Measurements from ENCODE around the gene HOXC5. TPM values are rescaled to one million over a fixed set of nuclear protein-coding genes. Genes with fewer than 3 reads are reported as not detected.
A peak's percentile ranks its signal among the peaks of the same experiment; 100 is the strongest.

The HOXC5 gene
- polyA plus RNA-seq, 2 donors, result 0.41 to 0.96 TPM

DNA sequence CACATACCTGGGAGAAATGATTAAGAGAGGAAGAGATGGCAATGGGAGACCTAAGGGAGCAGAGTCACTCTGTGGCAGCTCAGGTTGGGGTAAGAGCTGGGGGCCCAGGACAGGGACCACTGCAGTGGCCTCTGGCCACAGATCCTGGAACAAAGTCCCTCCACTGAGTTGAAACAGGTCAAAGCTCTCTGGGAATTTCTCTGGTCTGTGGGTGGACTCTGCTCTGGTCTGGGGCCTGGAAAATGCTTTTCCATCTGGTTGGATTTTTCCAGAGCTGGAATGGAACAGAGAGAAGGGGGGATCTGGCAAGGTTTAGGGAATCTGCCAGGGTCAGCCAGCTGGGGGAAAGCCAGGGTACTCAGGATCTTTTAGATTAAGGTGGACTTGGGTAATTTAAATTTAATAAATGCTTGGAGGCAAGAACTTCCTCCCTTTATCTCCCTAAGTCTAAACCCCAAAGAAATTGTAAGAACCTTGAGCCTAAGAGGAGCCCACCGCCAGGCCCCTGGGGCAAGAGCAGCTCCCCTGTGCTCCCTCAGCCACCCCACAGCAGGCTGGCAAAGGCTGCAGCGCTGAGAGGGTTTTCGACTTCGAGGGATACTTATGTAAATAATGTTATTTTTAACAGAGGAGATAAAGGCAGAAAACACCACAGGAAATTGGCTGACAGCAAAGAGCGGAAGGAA, 44.2 kb upstream of the HOXC5 start:
- Histone ChIP-seq H3K4me3 (ENCODE audit: low read depth in 1 of 2, low read length in 2 of 2) (no peak overlapping the region), H3K36me3 (ENCODE audit: control insufficient read depth in 2 of 2, insufficient read depth in 2 of 2, low read length in 1 of 2) (no peaks in the 10 kb centered on the region), H3K27ac (ENCODE audit: low read depth in 2 of 2, low read length in 1 of 2) (no peak overlapping the region), H3K4me1 (ENCODE audit: control insufficient read depth in 2 of 2, insufficient read depth in 2 of 2, low read length in 1 of 2) (peaks cover 0 to 15% of the 10 kb centered on the region in 2 donors), H3K9me3 (ENCODE audit: control insufficient read depth in 2 of 2, insufficient read depth in 1 of 2, low read depth in 1 of 2, low read length in 1 of 2) (peaks cover 0 to 3% of the 10 kb centered on the region in 2 donors), H3K27me3 (ENCODE audit: control insufficient read depth in 1 of 2, insufficient read depth in 2 of 2, low read length in 2 of 2) (peaks cover 5 to 77% of the 10 kb centered on the region in 2 donors)
- 7 to 14% methylated on average over 5 of the region's 5 CpGs for WGBS, 2 donors

DNA sequence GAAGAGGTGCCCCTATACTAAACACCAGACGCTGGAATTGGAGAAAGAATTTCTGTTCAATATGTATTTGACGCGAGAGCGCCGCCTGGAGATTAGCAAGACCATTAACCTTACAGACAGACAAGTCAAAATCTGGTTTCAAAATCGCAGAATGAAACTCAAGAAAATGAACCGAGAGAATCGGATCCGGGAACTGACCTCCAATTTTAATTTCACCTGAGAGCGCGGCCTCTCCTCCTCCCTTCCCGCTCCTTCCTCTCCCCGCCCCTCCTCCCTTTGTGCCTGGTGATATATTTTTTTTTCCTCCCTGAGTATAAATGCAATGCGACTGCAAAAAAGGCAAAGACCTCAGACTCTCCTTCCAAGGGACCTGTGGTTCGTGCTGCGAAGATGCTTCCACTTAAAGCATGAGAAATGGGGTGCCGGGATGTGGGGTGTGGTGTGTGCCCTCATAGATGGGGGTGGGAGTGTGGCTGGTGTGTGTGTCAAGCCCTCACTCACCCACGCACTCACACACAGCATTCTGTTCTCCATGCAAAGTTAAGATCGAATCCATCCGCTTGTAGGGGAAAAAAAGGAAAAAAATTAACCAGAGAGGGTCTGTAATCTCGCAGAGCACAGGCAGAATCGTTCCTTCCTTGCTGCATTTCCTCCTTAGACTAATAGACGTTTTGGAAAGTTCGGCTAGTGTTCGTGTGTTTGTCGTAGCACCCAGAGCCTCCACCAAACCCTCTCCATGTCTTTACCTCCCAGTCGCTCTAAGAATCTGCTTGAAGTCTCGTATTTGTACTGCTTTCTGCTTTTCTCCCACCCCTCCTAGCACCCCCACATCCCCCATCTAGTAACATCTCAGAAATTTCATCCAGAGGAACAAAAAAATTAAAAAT, 43.4 kb upstream of the HOXC5 start:
- WGBS, 2 donors, result 5 to 8% methylated on average over 28 of the region's 28 CpGs
- H3K4me1 ChIP-seq (ENCODE audit: control insufficient read depth in 2 of 2, insufficient read depth in 2 of 2, low read length in 1 of 2), result peaks cover 0 to 20% of the 10 kb centered on the region in 2 donors
- H3K4me3 ChIP-seq (ENCODE audit: low read depth in 1 of 2, low read length in 2 of 2), result no peak overlapping the region
- H3K36me3 ChIP-seq (ENCODE audit: control insufficient read depth in 2 of 2, insufficient read depth in 2 of 2, low read length in 1 of 2), result no peaks in the 10 kb centered on the region
- no peak overlapping the region for H3K27ac ChIP-seq (ENCODE audit: low read depth in 2 of 2, low read length in 1 of 2)
- peaks cover 0 to 3% of the 10 kb centered on the region in 2 donors for H3K9me3 ChIP-seq (ENCODE audit: control insufficient read depth in 2 of 2, insufficient read depth in 1 of 2, low read depth in 1 of 2, low read length in 1 of 2)
- peaks cover 5 to 76% of the 10 kb centered on the region in 2 donors for H3K27me3 ChIP-seq (ENCODE audit: control insufficient read depth in 1 of 2, insufficient read depth in 2 of 2, low read length in 2 of 2)

DNA sequence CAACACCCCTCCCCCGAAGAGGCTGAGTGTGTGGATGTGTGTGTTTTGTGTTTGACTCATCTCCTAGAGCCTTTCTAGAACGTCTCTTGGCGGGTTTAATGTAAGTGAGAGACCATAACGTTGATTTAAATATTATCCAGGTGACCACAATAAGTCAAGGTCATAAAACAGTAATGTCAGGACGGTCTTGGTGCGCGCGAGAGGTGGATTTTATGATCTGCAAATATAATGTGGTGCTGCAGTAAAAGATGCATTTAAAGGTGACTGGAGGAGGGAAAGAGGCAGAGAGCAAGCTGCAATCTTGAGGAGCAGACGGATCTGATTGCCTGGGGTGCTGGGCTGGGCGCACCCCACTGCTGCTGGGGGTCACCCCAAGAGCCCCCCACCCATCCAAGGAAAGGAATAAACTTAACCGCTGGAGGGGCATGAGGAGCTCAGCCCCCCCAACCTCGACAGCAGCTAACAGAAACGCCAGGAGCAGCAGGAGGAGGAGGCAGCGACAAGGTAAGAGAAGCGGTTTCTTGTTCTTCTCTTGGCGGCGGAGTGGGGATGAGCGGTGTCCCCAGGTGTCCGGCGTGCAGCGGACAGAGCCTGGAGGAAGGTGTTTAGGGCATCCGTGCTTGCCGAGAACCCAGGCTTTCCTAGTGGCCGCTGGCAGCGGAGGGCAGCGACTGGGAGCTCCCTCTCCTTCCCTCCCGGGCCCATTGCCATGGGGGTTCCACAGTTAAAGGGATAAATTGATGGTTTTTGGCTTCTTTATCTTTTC, 42.4 kb upstream of the HOXC5 start:
- no peak overlapping the region for H3K4me3 ChIP-seq (ENCODE audit: low read depth in 1 of 2, low read length in 2 of 2)
- peaks cover 0 to 16% of the 10 kb centered on the region in 2 donors for H3K4me1 ChIP-seq (ENCODE audit: control insufficient read depth in 2 of 2, insufficient read depth in 2 of 2, low read length in 1 of 2)
- H3K36me3 ChIP-seq (ENCODE audit: control insufficient read depth in 2 of 2, insufficient read depth in 2 of 2, low read length in 1 of 2), result no peaks in the 10 kb centered on the region
- H3K27ac ChIP-seq (ENCODE audit: low read depth in 2 of 2, low read length in 1 of 2), result no peak overlapping the region
- WGBS, 2 donors, result 9 to 10% methylated on average over 27 of the region's 27 CpGs
- H3K9me3 ChIP-seq (ENCODE audit: control insufficient read depth in 2 of 2, insufficient read depth in 1 of 2, low read depth in 1 of 2, low read length in 1 of 2), result peaks cover 0 to 3% of the 10 kb centered on the region in 2 donors
- H3K27me3 ChIP-seq (ENCODE audit: control insufficient read depth in 1 of 2, insufficient read depth in 2 of 2, low read length in 2 of 2), result peaks cover 5 to 73% of the 10 kb centered on the region in 2 donors

DNA sequence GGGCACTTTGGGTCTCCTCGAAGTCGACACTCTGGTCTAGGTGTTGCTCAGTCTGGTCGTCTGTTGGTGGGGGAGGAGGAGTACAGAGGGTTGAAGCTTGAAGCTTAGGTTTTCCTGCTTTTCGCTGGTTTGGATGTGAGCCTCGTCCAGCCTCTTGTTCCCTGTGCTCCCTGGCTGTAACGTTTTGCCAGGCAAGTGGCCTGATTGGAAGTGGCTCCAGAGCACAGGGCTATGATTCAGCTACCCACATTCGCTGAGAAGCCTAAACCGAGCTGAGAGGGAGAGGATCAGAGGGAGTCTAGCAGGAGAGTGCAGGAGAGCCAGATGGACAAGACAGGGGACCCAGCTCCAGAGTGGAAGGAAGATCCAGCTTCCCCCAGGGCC, 41.8 kb upstream of the HOXC5 start:
- peaks cover 5 to 68% of the 10 kb centered on the region in 2 donors for H3K27me3 ChIP-seq (ENCODE audit: control insufficient read depth in 1 of 2, insufficient read depth in 2 of 2, low read length in 2 of 2)

DNA sequence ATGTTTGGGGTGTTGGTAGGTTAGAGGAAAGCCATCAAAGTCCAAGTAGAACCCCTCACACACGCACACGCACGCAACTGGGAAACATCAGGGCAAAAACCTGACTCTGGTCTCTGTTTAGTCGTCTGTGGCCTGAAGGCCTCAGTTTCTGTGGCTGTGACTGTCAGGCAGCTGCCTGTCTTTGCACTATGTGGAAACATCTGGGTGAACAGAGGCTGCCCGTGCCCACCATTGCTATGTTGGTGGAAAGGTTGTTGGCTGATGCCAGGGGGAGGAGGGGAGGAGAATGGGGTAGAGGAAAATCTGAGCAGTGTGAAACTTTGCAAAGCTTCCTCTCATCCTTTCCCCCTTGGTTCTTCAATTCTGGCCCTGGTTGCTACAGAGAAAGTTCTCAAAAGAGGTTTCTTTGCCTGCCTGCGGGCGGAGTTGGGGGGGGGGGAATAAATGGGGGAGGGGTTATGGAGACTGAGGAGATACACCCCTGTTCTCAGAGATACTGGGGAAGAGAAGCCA, 40.4 kb upstream of the HOXC5 start:
- Histone ChIP-seq H3K9me3 (ENCODE audit: control insufficient read depth in 2 of 2, insufficient read depth in 1 of 2, low read depth in 1 of 2, low read length in 1 of 2) (no peaks in the 10 kb centered on the region), H3K4me3 (ENCODE audit: low read depth in 1 of 2, low read length in 2 of 2) (no peak overlapping the region), H3K27ac (ENCODE audit: low read depth in 2 of 2, low read length in 1 of 2) (no peak overlapping the region), H3K36me3 (ENCODE audit: control insufficient read depth in 2 of 2, insufficient read depth in 2 of 2, low read length in 1 of 2) (no peaks in the 10 kb centered on the region), H3K4me1 (ENCODE audit: control insufficient read depth in 2 of 2, insufficient read depth in 2 of 2, low read length in 1 of 2) (peaks cover 0 to 9% of the 10 kb centered on the region in 2 donors), H3K27me3 (ENCODE audit: control insufficient read depth in 1 of 2, insufficient read depth in 2 of 2, low read length in 2 of 2) (peaks cover 5 to 66% of the 10 kb centered on the region in 2 donors)
- 30 to 52% methylated on average over 7 of the region's 7 CpGs for WGBS, 2 donors

More for the DNA sequence above, 41.8 kb upstream of the HOXC5 start:
- H3K9me3 ChIP-seq (ENCODE audit: control insufficient read depth in 2 of 2, insufficient read depth in 1 of 2, low read depth in 1 of 2, low read length in 1 of 2), result peaks cover 0 to 3% of the 10 kb centered on the region in 2 donors
- peaks cover 0 to 11% of the 10 kb centered on the region in 2 donors for H3K4me1 ChIP-seq (ENCODE audit: control insufficient read depth in 2 of 2, insufficient read depth in 2 of 2, low read length in 1 of 2)
- 3 to 9% methylated on average over 8 of the region's 8 CpGs for WGBS, 2 donors
- H3K4me3 ChIP-seq (ENCODE audit: low read depth in 1 of 2, low read length in 2 of 2), result no peak overlapping the region
- no peaks in the 10 kb centered on the region for H3K36me3 ChIP-seq (ENCODE audit: control insufficient read depth in 2 of 2, insufficient read depth in 2 of 2, low read length in 1 of 2)
- no peak overlapping the region for H3K27ac ChIP-seq (ENCODE audit: low read depth in 2 of 2, low read length in 1 of 2)

DNA sequence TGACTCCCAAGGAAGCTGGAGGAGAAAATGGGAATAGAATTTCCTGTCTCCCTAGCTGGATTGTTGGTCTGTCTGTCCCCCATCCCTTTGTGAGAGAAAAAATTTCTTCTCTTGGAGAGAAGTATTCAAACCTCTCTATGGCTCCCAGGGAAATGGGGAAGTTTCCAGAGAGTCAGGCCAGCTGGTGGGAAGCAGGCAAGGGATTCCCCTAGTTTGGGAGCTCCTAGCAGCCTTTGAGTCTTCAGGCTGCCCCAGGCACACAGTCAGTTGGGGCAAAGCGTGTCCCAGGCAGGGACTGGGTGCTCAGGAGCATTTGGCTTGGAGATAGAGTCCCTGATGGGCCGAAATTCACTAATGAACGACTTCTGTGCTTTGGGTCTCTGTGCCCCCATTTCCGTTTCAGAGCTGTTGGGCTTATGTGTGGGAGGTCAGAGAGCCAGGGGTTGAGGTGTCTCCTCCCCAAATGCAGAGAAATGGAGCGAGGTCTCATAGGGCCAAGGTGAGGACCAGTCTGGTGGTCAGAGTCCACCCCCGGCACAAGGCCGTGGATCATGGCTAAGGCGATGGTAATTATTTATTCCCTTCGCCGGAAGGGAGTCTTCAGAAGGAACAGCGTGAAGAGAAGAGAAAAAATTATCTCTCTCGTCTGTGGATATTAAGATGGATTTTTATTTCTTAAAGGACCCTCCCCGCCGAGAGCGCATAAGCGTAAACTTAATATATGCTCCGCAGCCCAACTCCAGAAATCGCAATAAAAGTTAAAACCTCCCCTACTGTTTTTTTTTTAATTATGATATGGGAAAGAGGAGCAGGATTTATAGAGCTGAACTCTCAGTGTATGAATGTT, 39.5 kb upstream of the HOXC5 start:
- no peaks in the 10 kb centered on the region for H3K9me3 ChIP-seq (ENCODE audit: control insufficient read depth in 2 of 2, insufficient read depth in 1 of 2, low read depth in 1 of 2, low read length in 1 of 2)
- H3K4me3 ChIP-seq (ENCODE audit: low read depth in 1 of 2, low read length in 2 of 2), result no peak overlapping the region
- H3K36me3 ChIP-seq (ENCODE audit: control insufficient read depth in 2 of 2, insufficient read depth in 2 of 2, low read length in 1 of 2), result no peaks in the 10 kb centered on the region
- 37 to 48% methylated on average over 18 of the region's 18 CpGs for WGBS, 2 donors
- peaks cover 7 to 63% of the 10 kb centered on the region in 2 donors for H3K27me3 ChIP-seq (ENCODE audit: control insufficient read depth in 1 of 2, insufficient read depth in 2 of 2, low read length in 2 of 2)
- peaks cover 0 to 9% of the 10 kb centered on the region in 2 donors for H3K4me1 ChIP-seq (ENCODE audit: control insufficient read depth in 2 of 2, insufficient read depth in 2 of 2, low read length in 1 of 2)
- H3K27ac ChIP-seq (ENCODE audit: low read depth in 2 of 2, low read length in 1 of 2), result no peak overlapping the region

DNA sequence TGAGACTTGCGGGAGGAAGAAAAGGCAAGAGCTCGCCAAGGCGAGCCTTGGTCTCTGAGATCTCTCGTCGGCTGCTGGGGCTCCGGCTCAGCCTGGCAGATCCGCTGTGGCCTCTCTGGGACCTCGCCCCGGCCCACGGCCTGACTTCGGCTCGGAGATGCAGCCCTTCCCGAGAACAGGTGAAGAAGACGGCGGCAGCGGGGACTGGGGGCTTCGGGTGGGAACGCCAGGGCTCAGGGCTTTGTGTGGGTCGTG, 38.9 kb upstream of the HOXC5 start:
- Histone ChIP-seq H3K4me3 (ENCODE audit: low read depth in 1 of 2, low read length in 2 of 2) (no peak overlapping the region), H3K4me1 (ENCODE audit: control insufficient read depth in 2 of 2, insufficient read depth in 2 of 2, low read length in 1 of 2) (peaks cover 0 to 9% of the 10 kb centered on the region in 2 donors), H3K36me3 (ENCODE audit: control insufficient read depth in 2 of 2, insufficient read depth in 2 of 2, low read length in 1 of 2) (no peaks in the 10 kb centered on the region), H3K9me3 (ENCODE audit: control insufficient read depth in 2 of 2, insufficient read depth in 1 of 2, low read depth in 1 of 2, low read length in 1 of 2) (no peaks in the 10 kb centered on the region), H3K27me3 (ENCODE audit: control insufficient read depth in 1 of 2, insufficient read depth in 2 of 2, low read length in 2 of 2) (peaks cover 7 to 61% of the 10 kb centered on the region in 2 donors), H3K27ac (ENCODE audit: low read depth in 2 of 2, low read length in 1 of 2) (no peak overlapping the region)
- WGBS, 2 donors, result 4 to 16% methylated on average over 19 of the region's 19 CpGs

DNA sequence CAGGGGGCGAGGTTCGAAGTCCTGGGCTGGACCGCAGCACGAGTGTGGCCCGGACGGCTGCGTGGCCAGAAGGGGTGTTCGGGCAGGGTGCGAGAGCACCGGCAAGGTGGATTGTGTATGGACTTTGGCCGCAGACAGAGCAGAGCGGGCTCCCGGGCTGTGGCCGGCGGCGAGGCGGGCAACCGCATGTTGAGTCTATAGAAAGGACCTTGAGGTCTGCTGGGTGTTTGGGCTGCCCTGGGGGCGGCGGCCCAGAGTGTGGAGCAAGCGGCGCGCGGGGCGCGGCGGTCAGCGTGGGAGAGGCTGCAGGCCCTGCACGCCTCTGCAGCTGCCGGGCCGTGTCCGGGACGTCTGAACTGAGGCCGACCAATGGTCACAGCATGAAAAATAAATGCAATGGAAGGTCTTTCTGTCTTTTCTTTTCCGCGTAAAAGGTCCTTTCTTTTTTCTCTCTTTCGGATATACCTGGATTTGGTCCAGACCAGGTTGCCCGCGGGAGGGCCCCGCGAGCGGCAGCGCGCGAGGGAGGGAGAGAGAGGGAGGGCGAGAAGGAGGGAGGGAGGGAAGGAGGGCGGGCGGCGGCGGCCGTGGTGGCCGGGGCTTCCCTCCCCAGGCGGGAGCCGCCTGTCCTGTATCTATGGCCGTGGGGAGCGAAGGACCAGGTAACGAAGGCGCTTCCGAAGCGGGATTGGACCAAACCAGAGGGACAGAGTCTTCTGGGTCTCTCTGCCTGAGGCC, 38.4 kb upstream of the HOXC5 start:
- peak overlapping the region in 1 of 2 donors; percentile 62 for H3K4me3 ChIP-seq (ENCODE audit: low read depth in 1 of 2, low read length in 2 of 2)
- 6 to 7% methylated on average over 56 to 60 of the region's 60 CpGs for WGBS, 2 donors
- H3K36me3 ChIP-seq (ENCODE audit: control insufficient read depth in 2 of 2, insufficient read depth in 2 of 2, low read length in 1 of 2), result no peaks in the 10 kb centered on the region
- H3K9me3 ChIP-seq (ENCODE audit: control insufficient read depth in 2 of 2, insufficient read depth in 1 of 2, low read depth in 1 of 2, low read length in 1 of 2), result no peaks in the 10 kb centered on the region
- H3K4me1 ChIP-seq (ENCODE audit: control insufficient read depth in 2 of 2, insufficient read depth in 2 of 2, low read length in 1 of 2), result peaks cover 0 to 7% of the 10 kb centered on the region in 2 donors
- no peak overlapping the region for H3K27ac ChIP-seq (ENCODE audit: low read depth in 2 of 2, low read length in 1 of 2)
- H3K27me3 ChIP-seq (ENCODE audit: control insufficient read depth in 1 of 2, insufficient read depth in 2 of 2, low read length in 2 of 2), result peaks cover 7 to 56% of the 10 kb centered on the region in 2 donors

Measured in esophagus (tissue), 2 donors.